GM19467 (cell line): ENCODE data around the gene MBD5.

Experiments
- ATAC-seq: cut with Tn5 transposase; IDR thresholded peaks from one replicate; pipeline ENCODE4 v1.9.1; 2021; ENCODE audit warnings: mild to moderate bottlenecking, moderate library complexity; ENCODE audit not compliant: unreplicated experiment

Gene MBD5

DNA sequence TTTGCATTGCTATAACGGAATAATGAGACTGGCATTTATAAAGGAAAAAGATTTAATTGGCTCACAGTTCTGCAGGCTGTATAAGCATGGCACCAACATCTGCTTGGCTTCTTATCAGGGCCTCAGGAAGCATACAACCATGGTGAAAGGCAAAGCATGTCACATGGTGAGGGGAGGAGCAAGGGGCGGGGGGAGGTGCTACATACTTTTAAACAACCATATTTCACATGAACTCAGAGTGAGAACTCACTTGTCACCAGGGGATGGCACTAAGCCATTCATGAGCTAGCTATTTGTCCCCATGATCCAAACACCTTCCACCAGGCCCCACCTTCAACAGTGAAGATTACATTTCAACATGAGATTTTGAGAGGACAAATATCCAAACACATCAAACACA, 188.7 kb downstream of the MBD5 start:
- no peak for ATAC-seq

DNA sequence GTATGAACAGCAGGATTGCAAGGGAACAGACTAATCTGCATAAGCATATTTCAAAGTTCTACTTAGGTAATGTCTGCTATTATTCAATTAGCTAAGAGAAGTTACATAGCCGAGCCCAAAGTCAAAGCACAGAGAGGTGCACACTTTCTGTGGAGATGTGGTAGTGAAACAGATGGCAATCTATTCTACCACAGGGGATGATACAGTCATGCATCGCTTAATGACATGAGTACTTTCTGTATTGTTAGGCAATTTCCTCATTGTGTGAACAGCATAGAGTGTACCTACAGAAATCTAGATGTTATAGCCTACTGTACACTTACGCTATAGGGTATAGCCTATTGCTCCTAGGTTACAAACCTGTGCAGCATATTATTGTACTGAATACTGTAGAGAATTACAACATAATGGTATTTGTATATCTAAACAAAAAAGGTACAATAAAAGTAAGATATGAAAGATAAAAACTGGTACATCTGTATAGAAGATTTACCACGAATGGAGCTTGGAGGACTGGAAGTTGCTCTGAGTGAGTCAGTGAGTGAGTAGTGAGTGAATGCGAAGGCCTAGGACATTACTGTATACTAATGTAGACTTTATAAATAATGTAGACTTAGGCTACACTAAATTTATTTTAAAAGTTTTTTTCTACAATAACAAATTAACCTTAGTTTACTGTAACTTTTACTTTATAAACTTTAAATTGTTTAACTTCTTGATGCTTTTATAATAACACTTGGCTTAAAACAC, 197.6 kb downstream of the MBD5 start:
- no peak for ATAC-seq

DNA sequence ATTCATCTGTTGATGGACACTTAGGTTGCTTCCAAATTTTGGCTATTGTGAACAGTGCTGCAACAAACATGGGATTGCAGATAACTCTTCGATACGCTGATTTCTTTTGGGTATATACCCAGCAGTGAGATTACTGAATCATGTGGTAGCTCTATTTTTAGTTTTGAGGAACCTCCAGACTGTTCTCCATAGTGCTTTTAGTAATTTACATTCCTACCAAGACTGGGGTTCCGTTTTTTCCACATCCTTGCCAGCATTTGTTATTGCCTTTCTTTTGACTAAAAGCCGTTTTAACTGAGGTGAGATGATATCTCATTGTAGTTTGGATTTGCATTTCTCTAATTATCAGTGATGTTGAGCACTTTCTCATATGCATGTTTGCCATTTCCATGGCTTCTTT, 200.3 kb downstream of the MBD5 start:
- no peak for ATAC-seq

DNA sequence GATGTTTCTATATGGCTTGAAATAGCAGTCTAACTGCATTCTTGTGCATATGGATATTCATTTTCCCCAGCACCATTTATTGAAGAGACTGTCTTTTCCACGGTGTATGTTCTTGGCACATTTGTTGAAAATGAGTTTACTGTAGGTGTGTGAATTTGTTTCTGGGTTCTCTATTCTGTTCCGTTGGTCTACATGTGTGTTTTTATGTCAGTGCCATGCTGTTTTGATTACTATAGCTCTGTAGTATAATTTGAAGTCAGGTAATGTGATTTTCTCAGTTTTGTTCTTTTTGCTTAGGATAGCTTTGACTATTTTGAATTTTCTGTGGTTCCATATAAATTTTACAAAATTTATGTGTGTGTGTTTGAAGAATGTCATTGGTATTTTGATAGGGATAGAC, 201.0 kb downstream of the MBD5 start:
- ATAC-seq: no peak

DNA sequence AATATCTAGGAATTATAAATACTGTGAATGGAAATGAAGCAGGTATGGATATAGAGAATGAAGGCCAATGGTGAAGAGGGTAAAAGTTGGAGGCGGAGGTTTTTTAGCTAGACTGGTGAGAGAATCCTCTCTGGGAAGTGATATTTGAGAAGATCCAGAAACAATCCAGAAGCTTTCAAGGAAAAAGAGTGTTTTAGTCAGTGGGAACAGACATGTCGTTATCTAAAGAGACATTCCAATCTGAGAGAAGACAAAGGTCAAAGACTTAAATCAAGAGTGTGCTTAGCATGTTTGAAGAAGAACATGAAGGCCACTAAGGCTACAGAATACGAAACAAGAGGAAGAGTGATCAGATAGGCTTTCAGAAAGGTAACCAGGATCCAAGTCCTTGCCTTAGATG, 211.0 kb downstream of the MBD5 start:
- no peak for ATAC-seq

DNA sequence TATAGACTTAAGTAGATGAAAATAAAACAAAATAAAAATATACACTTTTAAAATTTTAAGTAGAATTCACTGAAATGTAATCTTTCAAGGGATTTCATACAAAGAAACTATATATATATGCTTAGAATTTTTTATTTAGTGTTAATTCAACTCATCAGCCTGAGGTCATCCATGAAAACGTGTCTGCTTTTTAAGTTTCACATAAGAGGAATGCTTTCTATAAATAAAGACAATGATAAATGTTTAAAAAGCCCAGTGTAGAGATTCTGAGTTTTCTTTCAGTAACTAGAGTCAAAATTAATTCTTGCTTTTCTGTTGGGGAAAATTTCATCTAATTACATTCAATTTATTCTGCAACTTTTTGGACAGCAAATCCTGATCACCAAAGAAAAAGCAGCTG, 213.3 kb downstream of the MBD5 start:
- ATAC-seq: no peak

DNA sequence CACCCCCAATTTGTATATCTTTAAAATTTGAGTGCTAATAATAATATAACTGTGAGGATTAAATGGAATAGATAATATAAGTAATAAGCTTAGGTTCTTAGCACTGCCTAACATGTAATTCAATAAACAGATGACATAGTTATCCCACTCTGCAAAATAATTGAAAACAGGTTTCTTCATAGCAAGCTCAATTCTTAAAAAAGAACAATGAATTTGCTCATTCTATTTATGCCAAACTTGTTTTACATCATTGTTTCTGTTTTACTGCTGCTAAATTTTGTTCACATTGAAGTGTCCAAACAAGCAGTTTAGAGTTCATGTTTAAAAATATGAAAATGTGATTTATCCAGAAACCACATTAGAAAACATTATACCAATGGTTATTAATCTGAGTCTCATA, 217.0 kb downstream of the MBD5 start:
- no peak for ATAC-seq

DNA sequence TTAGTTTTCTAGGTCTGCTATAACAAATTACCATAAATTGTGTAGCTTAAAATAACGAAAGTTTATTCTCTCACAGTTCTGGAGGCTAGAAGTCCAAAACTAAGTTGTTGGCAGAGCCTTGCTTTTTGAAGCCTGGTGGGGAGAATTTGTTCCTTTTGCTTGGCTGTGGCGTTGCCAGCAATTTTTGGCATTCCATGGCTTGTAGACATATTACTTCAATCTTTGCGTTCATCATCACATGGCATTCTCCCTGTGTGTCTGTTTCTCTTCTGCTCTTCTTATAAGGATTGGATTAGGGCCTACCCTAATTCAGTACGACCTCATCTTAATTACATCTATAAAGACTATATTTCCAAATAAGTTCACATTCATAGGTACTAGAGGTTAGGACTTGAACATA, 217.7 kb downstream of the MBD5 start:
- no peak for ATAC-seq

DNA sequence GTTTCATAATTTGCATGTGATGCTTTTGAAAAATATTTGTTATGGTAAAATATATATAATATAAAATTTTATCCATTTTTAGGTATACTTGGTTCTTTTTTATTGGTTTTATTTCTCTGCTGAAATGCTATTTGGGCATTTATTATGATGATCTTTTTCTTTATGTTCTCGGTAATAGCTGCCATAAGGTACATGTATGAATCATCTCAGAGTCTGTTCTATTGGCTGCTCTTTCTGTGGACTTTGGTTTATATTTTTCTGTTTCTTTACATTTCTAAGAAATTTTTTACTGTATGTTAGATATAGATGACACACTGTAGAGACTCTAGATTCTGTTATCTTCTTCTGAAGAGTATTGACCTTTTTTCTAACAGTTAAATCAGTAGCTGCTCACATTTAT, 219.9 kb downstream of the MBD5 start:
- ATAC-seq: no peak

DNA sequence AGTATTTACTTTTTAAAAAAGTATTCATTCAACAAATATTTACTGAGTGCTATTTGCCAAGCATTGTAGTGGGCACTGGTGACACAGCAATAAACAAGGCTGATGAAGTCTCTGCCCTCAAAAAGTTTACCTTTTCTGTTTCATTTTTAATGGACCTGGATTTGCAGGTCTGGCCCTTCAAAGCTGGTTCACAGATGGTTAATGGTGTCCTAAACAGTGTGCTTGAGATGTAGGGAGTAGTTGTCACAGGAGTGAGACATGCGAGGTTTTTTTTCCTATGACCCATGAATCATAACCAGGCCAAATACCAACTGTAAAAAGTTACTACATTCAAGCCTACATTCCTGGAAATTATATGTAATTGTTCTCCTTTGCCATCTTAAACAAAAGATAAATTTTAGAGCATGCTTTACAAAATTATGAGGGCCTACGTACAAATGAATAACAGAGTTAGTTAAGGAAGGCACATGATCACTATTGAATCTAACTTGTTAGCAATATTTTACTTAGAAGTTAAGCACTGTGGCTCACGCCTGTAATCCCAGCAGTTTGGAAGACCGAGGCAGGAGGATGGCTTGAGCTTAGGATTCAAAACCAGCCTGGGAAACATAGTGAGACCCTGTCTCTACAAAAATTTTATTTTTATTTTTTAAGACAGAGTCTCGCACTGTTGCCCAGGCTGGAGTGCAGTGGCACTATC, 223.9 kb downstream of the MBD5 start:
- no peak for ATAC-seq

DNA sequence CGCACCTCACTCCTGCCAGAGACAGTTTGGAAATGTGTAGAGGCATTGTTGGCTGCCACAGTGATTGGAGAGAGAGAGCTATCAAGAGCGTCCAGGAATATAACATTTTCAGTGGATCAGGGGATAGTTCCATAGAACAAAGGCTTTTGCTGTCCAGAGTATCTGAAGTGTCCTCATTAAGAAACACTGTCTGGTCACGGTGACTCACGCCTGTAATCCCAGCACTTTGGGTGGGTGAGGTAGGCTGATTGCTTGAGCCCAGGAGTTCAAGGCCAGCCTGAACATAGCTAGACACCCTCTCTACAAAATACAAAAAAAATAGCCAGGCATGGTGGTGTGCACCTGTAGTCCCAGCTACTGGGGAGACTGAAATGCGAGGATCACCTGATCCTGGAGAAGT, 231.1 kb downstream of the MBD5 start:
- ATAC-seq: no peak

DNA sequence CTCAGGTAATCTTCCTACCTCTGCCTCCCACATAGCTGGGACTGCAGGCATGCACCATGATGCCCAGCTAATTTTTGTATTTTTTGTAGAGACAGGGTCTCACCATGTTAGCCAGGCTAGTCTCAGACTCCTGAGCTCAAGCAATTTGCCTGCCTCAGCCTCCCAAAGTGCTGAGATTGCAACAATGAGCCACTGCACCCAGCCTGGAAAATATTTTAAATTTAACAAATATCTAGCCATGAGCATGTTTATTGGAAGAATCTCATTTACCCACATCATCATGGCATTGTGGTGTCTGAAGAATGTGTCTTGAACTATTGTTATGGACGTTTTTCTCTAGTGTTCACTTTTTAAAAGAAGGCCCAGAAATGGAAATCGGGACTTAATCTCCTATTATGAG, 231.8 kb downstream of the MBD5 start:
- no peak for ATAC-seq

DNA sequence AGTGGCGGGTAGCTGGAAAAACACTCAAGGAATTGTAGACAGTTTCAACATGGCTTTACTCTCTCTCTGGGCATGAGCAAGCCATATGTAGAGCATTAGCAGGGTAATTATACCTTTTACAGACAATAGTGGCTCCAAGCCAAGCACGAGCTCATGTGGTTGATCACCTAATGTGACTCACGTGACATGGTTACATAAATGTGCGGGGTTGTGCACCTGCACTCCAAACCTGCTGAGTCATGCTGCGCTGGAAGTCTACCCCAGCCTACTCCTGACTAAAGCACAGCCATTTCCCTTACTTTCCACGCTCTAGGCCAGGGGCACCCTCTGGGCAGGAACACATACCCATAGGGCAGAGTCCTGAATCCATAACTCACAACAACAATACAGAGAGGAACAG, 232.8 kb downstream of the MBD5 start:
- ATAC-seq: no peak

DNA sequence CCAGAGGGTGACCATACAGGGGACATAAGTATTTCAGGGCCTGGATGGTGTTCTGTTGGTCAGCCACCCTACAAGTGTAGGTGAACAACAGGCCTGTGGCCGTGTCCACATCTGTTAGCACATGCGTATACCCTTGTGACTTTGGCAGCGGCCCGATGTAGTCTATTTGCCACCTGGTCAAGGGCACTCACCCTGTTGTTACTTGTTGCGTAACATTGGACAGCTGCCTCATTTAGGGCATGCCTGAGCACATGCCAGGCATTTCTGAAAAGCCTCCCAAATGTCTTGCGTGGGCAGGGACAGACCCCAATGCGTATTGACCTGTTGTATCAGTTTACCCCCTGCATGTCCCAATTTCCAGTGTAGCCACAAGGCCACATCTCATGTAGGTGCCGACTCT, 235.0 kb downstream of the MBD5 start:
- ATAC-seq: no peak

DNA sequence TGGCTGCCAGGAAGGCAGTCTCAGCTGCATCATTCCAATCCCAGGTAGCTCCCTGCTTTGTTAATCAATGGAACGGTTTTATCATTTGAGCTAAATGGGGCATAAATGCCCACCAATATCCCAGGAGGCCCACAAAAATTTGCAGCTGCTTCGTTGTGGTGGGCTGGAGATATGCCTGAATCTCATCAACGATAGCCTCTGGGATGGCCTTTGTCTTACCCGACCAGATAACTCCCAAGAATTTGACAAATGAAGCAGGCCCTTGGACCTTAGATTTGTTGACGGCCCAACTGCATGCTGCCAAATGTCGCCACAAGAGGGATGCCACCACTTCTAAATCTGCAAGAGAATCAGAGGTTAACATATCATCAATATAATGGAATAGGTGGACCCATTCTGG, 236.4 kb downstream of the MBD5 start:
- no peak for ATAC-seq

DNA sequence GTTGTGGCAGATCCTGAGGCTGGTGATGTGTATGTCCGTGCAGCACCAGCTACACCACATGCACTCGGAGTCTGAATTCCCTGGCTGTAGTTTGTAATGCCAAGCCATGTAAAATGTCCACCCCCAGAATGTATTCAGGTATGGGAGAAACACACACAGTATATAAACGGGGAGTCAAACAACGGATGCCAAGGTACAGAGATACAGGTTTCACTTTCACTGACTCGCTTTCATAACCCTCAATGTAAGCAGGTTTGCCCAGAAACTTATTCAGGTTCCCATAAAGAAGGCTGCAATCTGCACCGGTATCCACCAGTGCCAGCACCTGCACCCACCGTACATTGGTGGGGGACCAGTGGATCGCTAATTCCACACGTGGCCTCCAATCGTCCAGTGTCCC, 237.2 kb downstream of the MBD5 start:
- ATAC-seq: no peak

DNA sequence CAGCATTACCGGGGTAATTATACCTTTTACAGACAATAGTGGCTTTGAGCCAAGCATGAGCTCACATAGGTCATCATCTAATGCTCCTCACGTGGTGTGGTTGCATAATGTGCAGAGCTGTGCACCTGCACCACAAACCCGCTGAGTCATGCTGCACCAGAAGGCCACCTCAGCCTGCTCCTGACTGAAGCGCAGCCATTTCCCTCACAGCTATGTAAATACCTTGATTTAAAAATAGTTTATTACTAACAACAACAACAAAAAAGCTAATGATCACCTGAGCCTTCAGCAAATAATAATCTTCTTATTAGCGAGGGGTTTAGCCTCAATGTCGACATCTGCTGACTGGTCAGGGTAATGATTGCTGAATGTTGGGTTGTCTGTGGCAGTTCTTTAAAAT, 238.8 kb downstream of the MBD5 start:
- ATAC-seq: no peak

DNA sequence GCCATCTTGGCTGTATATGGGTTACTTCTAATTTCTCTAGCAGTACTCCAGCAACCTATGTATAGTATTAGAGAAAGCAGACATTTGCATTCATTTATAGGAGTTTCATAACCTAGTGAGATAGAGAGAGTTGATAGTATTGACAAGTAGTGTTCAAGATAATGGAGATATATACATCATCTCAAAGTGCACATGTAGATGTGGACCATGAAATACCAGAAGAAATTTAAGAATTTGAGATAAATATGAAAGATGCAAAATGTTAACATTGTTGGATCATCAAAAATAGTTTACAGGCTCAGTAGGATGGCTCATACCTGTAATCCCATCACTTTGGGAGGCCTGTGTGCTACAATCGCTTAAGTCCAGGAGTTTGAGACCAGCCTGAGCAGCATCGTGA, 243.0 kb downstream of the MBD5 start:
- ATAC-seq: no peak

DNA sequence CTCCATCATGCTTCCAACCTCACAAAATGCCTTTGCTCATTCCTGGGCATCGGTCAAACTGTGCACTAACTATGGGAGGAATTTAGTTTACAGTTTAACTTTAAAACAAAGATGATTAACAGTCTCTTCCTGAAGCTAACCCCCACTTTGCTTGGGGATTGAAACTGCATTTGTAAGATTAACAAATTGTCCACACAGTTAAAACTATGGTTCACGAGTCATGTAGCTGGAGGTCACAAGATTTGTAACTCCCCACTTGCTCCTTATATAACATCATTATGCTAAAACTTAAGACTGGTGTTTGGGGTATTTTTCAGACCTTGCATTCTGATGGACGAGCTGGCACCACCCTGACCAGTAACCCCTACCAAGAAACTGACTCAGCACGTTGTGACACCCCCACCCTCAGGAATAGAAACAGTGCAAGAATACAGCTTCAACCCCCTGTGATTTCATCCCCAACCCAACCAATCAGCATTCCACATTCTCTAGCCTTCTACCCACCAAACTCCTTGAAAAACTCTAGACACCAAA, 252.3 kb downstream of the MBD5 start:
- no peak for ATAC-seq

DNA sequence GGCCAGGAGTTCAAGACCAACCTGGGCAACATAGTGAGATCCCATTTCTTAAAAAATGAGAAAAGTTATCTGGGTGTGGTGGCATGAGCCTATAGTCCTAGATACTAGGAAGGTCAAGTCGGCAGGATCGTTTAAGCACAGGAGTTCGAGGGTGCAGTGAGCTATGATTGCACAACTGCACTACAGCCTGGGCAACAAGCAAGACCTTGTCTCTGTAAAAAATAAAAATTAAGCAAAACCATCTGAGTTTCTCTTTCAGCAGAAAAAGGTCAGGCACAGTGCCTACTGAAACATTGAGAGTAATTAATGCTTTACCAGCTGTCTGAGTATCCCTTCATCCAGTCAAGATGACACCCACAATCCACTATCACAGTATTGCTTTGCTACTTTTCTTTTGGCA, 258.3 kb downstream of the MBD5 start:
- no peak for ATAC-seq

DNA sequence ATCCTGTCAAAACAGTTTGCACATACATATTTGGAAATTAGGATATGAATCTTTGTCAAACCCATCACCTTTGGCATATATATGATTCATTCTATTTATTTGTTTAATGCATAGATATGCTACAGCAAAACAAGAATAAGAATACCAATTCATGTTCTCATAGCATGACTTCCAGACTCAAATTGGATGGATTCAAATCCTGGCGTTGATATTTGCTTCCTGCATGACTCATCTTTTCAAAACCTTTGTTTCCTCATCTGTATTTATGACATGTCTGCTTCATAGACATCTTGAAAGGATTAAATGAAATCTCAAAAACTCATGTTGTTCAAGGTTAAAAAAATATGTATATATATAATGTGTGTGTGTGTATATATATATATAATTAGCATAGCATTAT, 261.3 kb downstream of the MBD5 start:
- no peak for ATAC-seq

DNA sequence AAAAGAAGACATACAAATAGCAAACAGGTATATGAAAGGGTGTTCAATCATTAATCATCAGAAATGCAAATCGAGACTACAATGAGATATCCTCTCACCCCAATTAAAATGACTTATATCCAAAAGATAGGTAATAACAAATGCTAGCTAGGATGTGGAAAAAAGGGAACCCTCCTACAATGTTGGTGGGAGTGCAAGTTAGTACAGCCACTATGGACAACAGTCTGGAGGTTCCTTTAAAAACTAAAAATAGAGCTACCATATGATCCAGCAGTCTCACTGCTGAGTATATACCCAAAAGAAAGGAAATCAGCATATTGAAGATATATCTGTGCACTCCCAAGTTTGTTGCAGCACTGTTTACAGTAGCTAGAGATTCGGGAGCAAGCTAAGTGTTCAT, 271.5 kb downstream of the MBD5 start:
- no peak for ATAC-seq

DNA sequence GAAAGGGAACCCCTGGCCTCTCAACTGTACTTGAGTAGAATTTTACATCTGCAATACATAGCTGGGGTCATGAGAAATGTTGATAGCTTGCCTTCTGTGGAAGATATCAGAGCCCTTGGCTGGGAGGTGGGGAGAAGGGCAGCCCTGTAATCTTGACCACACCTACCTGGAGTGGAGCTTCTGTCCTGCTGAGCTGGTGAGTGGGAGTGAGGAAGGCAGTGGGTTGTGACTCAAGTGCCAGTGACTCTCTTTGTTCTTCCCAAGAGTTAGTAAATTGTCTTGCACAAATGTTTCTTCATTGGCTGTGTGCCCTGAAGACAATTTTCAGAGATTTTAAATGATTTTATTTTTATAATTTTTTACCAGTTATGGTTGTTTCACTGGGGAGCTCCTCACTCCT, 277.3 kb downstream of the MBD5 start:
- ATAC-seq: no peak
